Stimulated activated effector memory CD8-positive, alpha-beta T cell treated with anti-CD3 and anti-CD28 coated beads, Interleukin-12 subunit alpha, Interleukin-12 subunit beta, amount 100 ng/mL, for 72 hours (primary cell): ENCODE results near the gene PLCB1.

Experiments
- ATAC-seq: fragments of 150-1000 bp; cut with Tn5 transposase; 2 replicates; pipeline ENCODE4 v1.10.0; 2021
- DNase-seq, 2 donors: peaks; one replicate each; pipeline ENCODE4 v3.0.0; 2021 to 2022; ENCODE audit warnings: low spot score in 2 of 2
- H3K27ac Mint-ChIP-seq: one replicate; pipeline ENCODE4 v1.8.0; 2022; ENCODE audit warnings: mild to moderate bottlenecking, mixed read lengths
- H3K36me3 Mint-ChIP-seq: one replicate; pipeline ENCODE4 v1.8.0; 2022; ENCODE audit warnings: mild to moderate bottlenecking, mixed read lengths
- H3K4me1 Mint-ChIP-seq: one replicate; pipeline ENCODE4 v1.8.0; 2022; ENCODE audit warnings: mixed read lengths
- H3K4me3 Mint-ChIP-seq: one replicate; pipeline ENCODE4 v1.8.0; 2022; ENCODE audit warnings: mild to moderate bottlenecking, mixed read lengths
- H3K9me3 Mint-ChIP-seq: one replicate; pipeline ENCODE4 v1.8.0; 2022; ENCODE audit warnings: mixed read lengths

The PLCB1 gene

DNA sequence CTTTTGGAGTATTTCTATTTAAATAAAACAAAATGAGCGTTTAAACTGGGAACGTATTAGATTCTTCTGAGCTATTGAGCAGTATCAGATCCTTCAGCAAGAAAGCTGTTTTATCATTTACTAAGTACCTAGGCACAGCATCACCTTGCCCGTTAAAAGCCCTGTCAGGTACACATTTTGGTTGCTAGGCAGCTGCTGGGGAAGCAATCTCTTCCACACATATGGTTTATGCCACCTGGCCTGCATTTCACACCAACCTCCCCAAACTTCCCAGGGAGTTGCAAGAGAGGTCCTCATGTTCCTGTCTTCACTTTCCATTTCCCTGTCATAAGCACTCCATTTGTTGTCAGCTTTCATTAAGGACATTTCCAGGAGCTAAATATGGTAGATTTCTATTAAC, 400.1 kb downstream of the PLCB1 start:
- ATAC-seq (no peak), DNase-seq (no peak)
- H3K4me3 Mint-ChIP-seq = no peak overlapping the region
- peaks cover 6% of the 10 kb centered on the region for H3K36me3 Mint-ChIP-seq
- H3K4me1 Mint-ChIP-seq = peaks cover 6% of the 10 kb centered on the region
- no peak overlapping the region for H3K27ac Mint-ChIP-seq
- peaks cover 2% of the 10 kb centered on the region for H3K9me3 Mint-ChIP-seq

DNA sequence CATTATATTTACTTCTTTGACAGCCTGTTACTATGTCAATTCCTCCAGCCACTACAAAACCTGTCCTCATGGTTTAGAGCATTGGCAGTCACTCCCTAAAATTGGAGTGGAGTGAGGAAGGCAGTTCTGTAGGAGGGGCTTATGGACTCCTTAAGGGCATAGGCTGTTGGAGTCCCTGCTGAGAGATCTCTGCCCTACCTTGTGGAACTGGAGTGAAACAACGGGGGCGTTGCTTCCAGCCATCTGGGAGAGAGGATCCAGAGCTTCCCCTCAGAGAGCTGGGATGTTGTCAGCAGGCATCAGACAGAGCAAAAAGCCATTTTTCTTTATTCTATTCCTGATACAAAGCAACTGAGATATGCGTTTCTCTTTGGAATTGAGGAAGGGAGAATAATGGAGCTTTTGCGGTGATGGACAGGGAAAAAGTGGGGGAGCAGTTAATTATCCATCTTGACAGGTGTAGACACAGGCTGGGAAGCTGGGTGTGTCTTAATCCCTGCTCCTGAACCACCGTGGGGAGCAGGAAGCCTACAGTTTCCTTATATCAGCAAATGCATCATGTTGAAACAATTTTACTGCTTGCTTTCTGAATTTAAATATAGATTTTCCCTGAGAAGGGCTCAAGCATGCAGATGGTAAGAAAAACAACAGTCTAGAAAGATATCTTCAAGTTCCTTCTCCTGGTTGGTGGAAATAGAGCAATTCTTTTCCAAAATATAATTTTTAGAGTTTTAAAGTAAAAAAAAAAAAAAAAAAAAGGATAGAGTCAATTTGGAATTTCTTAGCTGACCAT, 402.5 kb downstream of the PLCB1 start:
- no peaks in the 10 kb centered on the region for H3K4me1 Mint-ChIP-seq
- H3K36me3 Mint-ChIP-seq = no peaks in the 10 kb centered on the region
- no peak overlapping the region for H3K27ac Mint-ChIP-seq

DNA sequence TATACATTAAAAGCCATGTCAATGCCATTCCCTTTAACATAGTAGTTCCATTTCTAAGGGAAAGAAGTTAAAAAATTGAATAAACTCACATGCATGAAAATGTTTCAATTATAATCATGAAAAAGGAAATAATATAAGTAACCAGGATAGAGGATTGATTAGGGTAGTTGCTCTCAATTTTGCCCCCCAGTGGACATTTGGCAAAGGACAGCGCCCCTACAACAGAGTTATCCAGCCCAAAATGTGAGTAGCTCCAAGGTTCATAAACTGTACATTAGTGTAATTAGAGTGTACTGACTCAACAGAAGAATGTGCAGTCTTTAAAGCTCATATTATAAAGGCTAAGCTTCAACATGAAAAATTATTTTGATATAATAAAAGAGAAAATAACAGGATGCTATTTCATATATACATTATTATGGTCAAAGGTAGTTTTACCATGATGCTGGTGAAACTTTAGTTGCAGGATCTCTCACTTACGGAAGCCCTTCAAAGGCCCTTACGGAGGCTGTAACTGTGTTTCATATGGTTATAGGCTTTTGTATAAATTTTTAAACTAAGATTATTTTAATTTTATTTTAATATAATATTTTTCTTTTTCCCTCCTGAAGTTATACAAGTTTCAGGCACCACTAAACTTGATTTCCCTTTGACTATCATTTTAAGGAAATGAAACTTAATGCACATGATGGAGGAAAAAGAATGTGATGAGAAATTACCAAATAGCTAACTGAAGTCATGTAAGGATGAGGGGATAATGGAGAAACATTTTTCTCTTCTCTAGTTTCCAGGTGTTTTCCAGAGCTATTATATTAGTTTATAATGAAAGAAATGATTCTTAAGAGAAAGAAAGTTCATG, 403.6 kb downstream of the PLCB1 start:
- Mint-ChIP-seq H3K27ac (no peak overlapping the region), H3K36me3 (no peaks in the 10 kb centered on the region), H3K4me1 (no peaks in the 10 kb centered on the region), H3K9me3 (peaks cover 2% of the 10 kb centered on the region), H3K4me3 (no peak overlapping the region)
- ATAC-seq = no peak
- no peak for DNase-seq

More for the DNA sequence above, 402.5 kb downstream of the PLCB1 start:
- H3K9me3 Mint-ChIP-seq = peaks cover 2% of the 10 kb centered on the region
- no peak overlapping the region for H3K4me3 Mint-ChIP-seq
- DNase-seq (no peak), ATAC-seq (no peak)

- no peak overlapping the region for H3K27ac Mint-ChIP-seq
- no peaks in the 10 kb centered on the region for H3K36me3 Mint-ChIP-seq
- no peak overlapping the region for H3K4me3 Mint-ChIP-seq
- H3K9me3 Mint-ChIP-seq = peaks cover 2% of the 10 kb centered on the region
- no peaks in the 10 kb centered on the region for H3K4me1 Mint-ChIP-seq
- no peak for ATAC-seq
- DNase-seq = no peak
Measured at GRCh38 chr20:8536262-8536618, 404.2 kb downstream of the PLCB1 start.

GRCh38 chr20:8540466-8540865, 408.4 kb downstream of the PLCB1 start:
- Mint-ChIP-seq H3K4me1 (peaks cover 6% of the 10 kb centered on the region), H3K4me3 (no peak overlapping the region)

GRCh38 chr20:8542110-8542486, 410.0 kb downstream of the PLCB1 start:
- no peak overlapping the region for H3K27ac Mint-ChIP-seq
- H3K4me1 Mint-ChIP-seq = peaks cover 6% of the 10 kb centered on the region
- DNase-seq = no peak
- H3K9me3 Mint-ChIP-seq = no peaks in the 10 kb centered on the region
- no peaks in the 10 kb centered on the region for H3K36me3 Mint-ChIP-seq
- no peak for ATAC-seq
- no peak overlapping the region for H3K4me3 Mint-ChIP-seq

More at GRCh38 chr20:8540466-8540865, 408.4 kb downstream of the PLCB1 start:
- H3K9me3 Mint-ChIP-seq = no peaks in the 10 kb centered on the region
- ATAC-seq (no peak), DNase-seq (no peak)
- H3K27ac Mint-ChIP-seq = no peak overlapping the region
- H3K36me3 Mint-ChIP-seq = no peaks in the 10 kb centered on the region

- Mint-ChIP-seq H3K4me3 (no peak overlapping the region), H3K9me3 (peaks cover 4% of the 10 kb centered on the region), H3K4me1 (peaks cover 6% of the 10 kb centered on the region), H3K36me3 (no peaks in the 10 kb centered on the region), H3K27ac (no peak overlapping the region)
- DNase-seq (no peak), ATAC-seq (no peak)
Measured at GRCh38 chr20:8545212-8545611, 413.1 kb downstream of the PLCB1 start.

- H3K4me3 Mint-ChIP-seq = no peak overlapping the region
- ATAC-seq (no peak), DNase-seq (no peak)
- H3K36me3 Mint-ChIP-seq = no peaks in the 10 kb centered on the region
- H3K27ac Mint-ChIP-seq = no peak overlapping the region
- H3K9me3 Mint-ChIP-seq = peaks cover 4% of the 10 kb centered on the region
- H3K4me1 Mint-ChIP-seq = peaks cover 6% of the 10 kb centered on the region
Measured at GRCh38 chr20:8547035-8547650, 415.1 kb downstream of the PLCB1 start.

GRCh38 chr20:8547968-8548588, 416.0 kb downstream of the PLCB1 start:
- Mint-ChIP-seq H3K36me3 (no peaks in the 10 kb centered on the region), H3K4me3 (no peak overlapping the region), H3K4me1 (peaks cover 6% of the 10 kb centered on the region), H3K9me3 (peaks cover 4% of the 10 kb centered on the region), H3K27ac (no peak overlapping the region)
- no peak for DNase-seq
- ATAC-seq = no peak

GRCh38 chr20:8549192-8549591, 417.1 kb downstream of the PLCB1 start:
- Mint-ChIP-seq H3K4me3 (no peak overlapping the region), H3K27ac (no peak overlapping the region), H3K4me1 (peaks cover 6% of the 10 kb centered on the region), H3K36me3 (no peaks in the 10 kb centered on the region), H3K9me3 (peaks cover 4% of the 10 kb centered on the region)
- no peak for DNase-seq
- ATAC-seq = no peak

- no peak for ATAC-seq
- no peak for DNase-seq
Measured at GRCh38 chr20:8557711-8558110, 425.6 kb downstream of the PLCB1 start.

DNA sequence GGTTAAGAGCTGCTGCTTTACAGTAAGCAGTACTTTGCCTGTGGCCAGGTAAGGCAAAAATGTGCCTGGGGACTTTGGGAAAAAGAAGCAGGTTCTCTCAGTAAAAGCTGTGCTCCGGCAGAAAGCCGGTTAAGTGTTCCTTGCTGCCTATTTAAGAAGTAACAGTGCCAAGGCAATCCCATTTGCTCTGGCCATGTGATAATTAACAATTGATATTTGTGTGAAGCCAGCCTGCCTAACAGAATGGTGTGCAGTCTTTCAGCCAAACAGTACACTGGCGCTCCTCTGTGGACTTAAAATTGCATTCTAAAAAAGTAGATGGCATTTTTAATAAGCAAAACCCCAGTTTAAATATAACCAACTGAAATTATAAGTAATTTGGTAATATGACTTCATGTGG, 430.3 kb downstream of the PLCB1 start:
- ATAC-seq (no peak), DNase-seq (no peak)
- no peak overlapping the region for H3K27ac Mint-ChIP-seq
- peaks cover 15% of the 10 kb centered on the region for H3K9me3 Mint-ChIP-seq
- H3K4me3 Mint-ChIP-seq = no peak overlapping the region
- H3K4me1 Mint-ChIP-seq = no peaks in the 10 kb centered on the region
- no peaks in the 10 kb centered on the region for H3K36me3 Mint-ChIP-seq

More at GRCh38 chr20:8557711-8558110, 425.6 kb downstream of the PLCB1 start:
- Mint-ChIP-seq H3K27ac (no peak overlapping the region), H3K36me3 (no peaks in the 10 kb centered on the region), H3K9me3 (peaks cover 22% of the 10 kb centered on the region), H3K4me3 (no peak overlapping the region), H3K4me1 (no peaks in the 10 kb centered on the region)

DNA sequence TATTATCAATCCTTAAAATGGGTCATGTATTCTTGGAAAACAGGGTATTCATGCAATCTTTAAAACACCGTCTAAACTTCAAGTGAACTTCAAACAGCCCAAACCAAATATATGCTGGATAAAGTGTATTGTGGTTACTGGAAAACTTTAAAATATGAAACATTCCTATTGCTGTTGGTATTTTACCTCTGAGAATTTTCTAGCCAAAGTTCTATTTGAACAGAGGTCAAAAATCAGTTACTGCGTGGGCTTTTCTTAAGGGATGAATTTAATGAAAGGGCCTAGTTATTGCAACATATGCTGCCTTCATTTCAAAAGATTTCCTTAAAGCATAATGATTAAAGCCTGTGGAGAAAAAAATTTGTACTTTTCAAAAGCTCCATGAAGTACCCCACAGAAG, 436.0 kb downstream of the PLCB1 start:
- peaks cover 10% of the 10 kb centered on the region for H3K4me1 Mint-ChIP-seq
- no peaks in the 10 kb centered on the region for H3K36me3 Mint-ChIP-seq
- no peak overlapping the region for H3K27ac Mint-ChIP-seq
- ATAC-seq (no peak), DNase-seq (no peak)
- no peak overlapping the region for H3K4me3 Mint-ChIP-seq
- H3K9me3 Mint-ChIP-seq = peaks cover 9% of the 10 kb centered on the region

DNA sequence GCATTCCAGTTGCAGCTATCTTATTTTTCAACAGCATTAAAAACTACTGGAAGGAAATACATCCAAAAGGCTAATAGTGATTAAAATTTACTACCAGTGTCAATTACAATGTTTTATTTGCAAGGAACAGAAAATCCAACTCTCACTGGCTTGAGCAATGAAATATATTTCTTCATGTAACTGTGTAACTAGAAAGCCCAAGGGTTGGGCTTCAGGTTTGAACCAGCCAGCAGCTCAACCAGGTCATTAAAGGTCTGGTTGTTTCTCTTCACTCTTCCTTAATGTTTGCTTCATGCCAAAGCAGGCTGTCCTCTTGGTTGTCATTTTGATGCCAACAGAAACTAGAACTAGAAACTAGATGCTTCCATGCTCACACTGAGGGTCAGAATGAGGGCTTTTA, 437.7 kb downstream of the PLCB1 start:
- Mint-ChIP-seq H3K36me3 (no peaks in the 10 kb centered on the region), H3K27ac (no peak overlapping the region), H3K9me3 (peaks cover 2% of the 10 kb centered on the region), H3K4me3 (no peak overlapping the region), H3K4me1 (peaks cover 10% of the 10 kb centered on the region)
- DNase-seq = no peak
- ATAC-seq = no peak

DNA sequence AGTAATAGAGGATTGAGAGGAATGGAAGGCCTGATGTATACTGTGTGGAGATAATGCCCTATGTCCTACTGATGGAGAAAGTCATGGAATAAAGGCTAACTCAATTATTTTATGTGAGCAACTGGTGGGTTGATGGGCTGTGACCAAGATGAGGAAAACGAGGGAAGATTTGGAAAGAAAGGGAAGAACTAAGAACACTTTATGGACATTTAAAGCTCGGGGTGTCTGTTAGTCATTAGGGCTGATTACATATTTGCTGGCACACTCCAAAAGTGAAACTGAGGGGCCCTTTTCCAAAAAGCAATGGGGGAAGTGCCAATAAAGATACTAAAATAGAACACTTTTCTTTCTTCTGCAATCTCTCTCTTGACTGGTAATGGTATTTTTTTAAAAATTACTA, 439.5 kb downstream of the PLCB1 start:
- no peak for ATAC-seq
- H3K4me3 Mint-ChIP-seq = no peak overlapping the region

More for the DNA sequence above, 439.5 kb downstream of the PLCB1 start:
- Mint-ChIP-seq H3K27ac (no peak overlapping the region), H3K36me3 (no peaks in the 10 kb centered on the region), H3K9me3 (peaks cover 2% of the 10 kb centered on the region), H3K4me1 (peaks cover 10% of the 10 kb centered on the region)
- DNase-seq = no peak
